Vagina (tissue), 2 donors: Measurements from ENCODE around the gene KRTAP19-1. TPM values are rescaled to one million over a fixed set of nuclear protein-coding genes. Genes with fewer than 3 reads are reported as not detected.

Source experiments
- DNase-seq, 2 donors: peaks; one replicate each; pipeline ENCODE4 v3.0.0-alpha.2; 2017; ENCODE audit errors: extremely low spot score in 2 of 2
- H3K27ac ChIP-seq: fragments of 200-600 bp; sonication (generic); one replicate; pipeline ENCODE4 v1.5.1; 2019
- H3K27me3 ChIP-seq: fragments of 200-600 bp; sonication (generic); one replicate; pipeline ENCODE4 v1.5.1; 2019
- H3K36me3 ChIP-seq, 2 donors: fragments of 200-600 bp; sonication (generic); one replicate each; pipeline ENCODE4 v1.5.1; 2017 to 2019
- H3K4me1 ChIP-seq: fragments of 200-600 bp; sonication (generic); one replicate; pipeline ENCODE4 v1.5.1; 2019
- H3K4me3 ChIP-seq, 2 donors: fragments of 200-600 bp; sonication (generic); 1 replicate in 1 of 2; 2 replicates in 1 of 2; pipeline ENCODE4 v1.5.1; 2016 to 2019
- H3K9me3 ChIP-seq: fragments of 200-600 bp; sonication (generic); one replicate; pipeline ENCODE4 v1.5.1; 2019
- CTCF ChIP-seq, 3 experiments: fragments of 450-650 bp in 2 of 3; fragments of 200-600 bp in 1 of 3; sonication (generic) in 1 of 3; IDR thresholded peaks; one replicate each; pipeline ENCODE4 v1.5.1; 2017 to 2019; ENCODE audit warnings: antibody characterized with exemption in 3 of 3, mild to moderate bottlenecking in 2 of 3, moderate library complexity in 2 of 3
- POLR2A ChIP-seq, 2 donors: fragments of 450-650 bp; IDR thresholded peaks; one replicate each; pipeline ENCODE4 v1.6.1; 2017; ENCODE audit warnings: antibody characterized with exemption in 2 of 2, mild to moderate bottlenecking in 2 of 2, moderate library complexity in 2 of 2
- POLR2AphosphoS5 ChIP-seq, 2 donors: sonication (generic); formaldehyde crosslinking; IDR thresholded peaks; one replicate each; pipeline ENCODE4 v1.9.0; 2017; ENCODE audit warnings: antibody characterized with exemption in 2 of 2, mild to moderate bottlenecking in 2 of 2, low read depth in 1 of 2; ENCODE audit not compliant: insufficient read depth in 1 of 2
- intact Hi-C: fragments of 100-400 bp; cut with DNase I; formaldehyde crosslinking; loops from one replicate; pipeline ENCODE4 v1.15.1; 2023
- total RNA-seq: library from RNA; depleted of rRNA; stranded (reverse); fragments of >200 nt; gene quantifications from one replicate; pipeline ENCODE4 v1.2.3, GENCODE V29; 2016

KRTAP19-1 gene
- total RNA-seq, 1 donor from 2014 or later = not detected

- H3K27me3 ChIP-seq = no peaks in the 10 kb centered on the region
- no peaks in the 10 kb centered on the region for H3K4me1 ChIP-seq
- no peak for TF ChIP-seq POLR2AphosphoS5 (IDR thresholded peaks at IDR 0.05; ENCODE audit: insufficient read depth in 1 of 2, low read depth in 1 of 2)
- TF ChIP-seq POLR2A (IDR thresholded peaks at IDR 0.05) = no peak
- no peak for TF ChIP-seq CTCF (IDR thresholded peaks at IDR 0.05)
- H3K4me3 ChIP-seq = no peak overlapping the region
- H3K36me3 ChIP-seq = no peaks in the 10 kb centered on the region
- no peak for DNase-seq
- no peak overlapping the region for H3K27ac ChIP-seq
- intact Hi-C loops = no loop called here
- no peaks in the 10 kb centered on the region for H3K9me3 ChIP-seq
These were observed 33.1 kb downstream of the KRTAP19-1 start for GRCh38 chr21:30447056-30447455.

- no peaks in the 10 kb centered on the region for H3K9me3 ChIP-seq
- no peak for TF ChIP-seq POLR2A (IDR thresholded peaks at IDR 0.05)
- TF ChIP-seq CTCF (IDR thresholded peaks at IDR 0.05) = no peak
- TF ChIP-seq POLR2AphosphoS5 (IDR thresholded peaks at IDR 0.05; ENCODE audit: insufficient read depth in 1 of 2, low read depth in 1 of 2) = no peak
These were observed 36.0 kb downstream of the KRTAP19-1 start for GRCh38 chr21:30444204-30444603.

DNA sequence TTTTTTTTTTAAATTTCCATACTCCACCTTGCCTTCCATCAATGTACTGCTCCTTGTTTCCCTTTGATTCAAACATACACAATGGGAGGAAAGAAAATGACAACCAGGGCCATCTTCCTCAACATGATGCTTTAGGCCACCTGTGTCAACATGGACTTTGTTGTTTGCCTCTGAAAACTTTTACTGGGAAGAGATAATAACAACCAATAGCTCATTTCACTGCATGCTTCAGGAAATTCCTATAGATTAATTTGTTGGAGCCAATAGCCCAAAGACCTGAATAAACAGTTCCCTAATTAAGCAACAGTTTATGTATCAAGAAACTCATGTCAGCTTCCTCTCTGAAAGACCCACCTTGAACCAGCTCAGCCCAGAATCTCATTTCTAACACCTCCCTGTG, 36.9 kb downstream of the KRTAP19-1 start:
- Histone ChIP-seq H3K36me3 (no peaks in the 10 kb centered on the region), H3K4me1 (no peaks in the 10 kb centered on the region), H3K27me3 (no peaks in the 10 kb centered on the region), H3K4me3 (no peak overlapping the region), H3K27ac (no peak overlapping the region), H3K9me3 (no peaks in the 10 kb centered on the region)
- no peak for DNase-seq
- no peak for TF ChIP-seq POLR2A (IDR thresholded peaks at IDR 0.05)
- TF ChIP-seq CTCF (IDR thresholded peaks at IDR 0.05) = no peak
- no peak for TF ChIP-seq POLR2AphosphoS5 (IDR thresholded peaks at IDR 0.05; ENCODE audit: insufficient read depth in 1 of 2, low read depth in 1 of 2)
- intact Hi-C loops = no loop called here

More at GRCh38 chr21:30444204-30444603, 36.0 kb downstream of the KRTAP19-1 start:
- H3K27me3 ChIP-seq = no peaks in the 10 kb centered on the region
- intact Hi-C loops = no loop called here
- no peak for DNase-seq
- H3K4me1 ChIP-seq = no peaks in the 10 kb centered on the region
- no peak overlapping the region for H3K27ac ChIP-seq
- no peaks in the 10 kb centered on the region for H3K36me3 ChIP-seq
- H3K4me3 ChIP-seq = no peak overlapping the region

- Histone ChIP-seq H3K4me1 (no peaks in the 10 kb centered on the region), H3K9me3 (no peaks in the 10 kb centered on the region), H3K36me3 (no peaks in the 10 kb centered on the region), H3K4me3 (no peak within 1 kb of the TSS), H3K27me3 (no peaks in the 10 kb centered on the region), H3K27ac (no peak within 1 kb of the TSS)
- TF ChIP-seq POLR2AphosphoS5 (IDR thresholded peaks at IDR 0.05; ENCODE audit: insufficient read depth in 1 of 2, low read depth in 1 of 2) (no peak), POLR2A (IDR thresholded peaks at IDR 0.05) (no peak), CTCF (IDR thresholded peaks at IDR 0.05) (no peak)
- intact Hi-C loops = no loop called here
- DNase-seq = no peak
These were observed 40.2 kb downstream of the KRTAP19-1 start, which contains the start of gene KRTAP15-1 for GRCh38 chr21:30439975-30440374. Gene KRTAP15-1, plus strand, starts transcription at chr21:30440275. Its CDS starts 53 bp downstream, at chr21:30440328.

DNA sequence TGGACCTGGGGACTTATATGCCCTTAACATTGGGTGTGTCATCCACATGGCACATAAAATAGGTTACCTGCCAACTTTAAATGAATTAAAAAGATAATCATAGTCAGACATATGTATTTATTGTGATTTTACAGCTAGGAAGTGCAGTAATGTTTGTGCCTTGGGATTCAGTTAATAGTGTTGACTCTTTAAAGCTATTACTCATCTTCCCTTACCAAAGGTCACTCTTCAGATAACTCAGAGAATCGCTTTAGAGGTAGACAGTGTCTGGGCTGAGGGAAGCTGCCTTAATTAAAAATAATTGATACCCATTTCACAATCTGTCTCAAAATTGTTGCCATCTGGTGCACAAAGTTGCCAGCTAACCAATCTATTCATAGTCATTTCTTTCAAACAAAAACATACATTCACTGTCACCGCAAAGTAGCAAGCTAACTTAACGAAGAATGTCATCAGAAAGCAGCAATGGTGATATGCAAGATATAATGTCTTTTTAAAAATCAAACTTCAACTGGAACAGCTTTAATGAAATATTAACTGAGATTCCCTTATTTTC, 43.1 kb downstream of the KRTAP19-1 start:
- intact Hi-C loops = no loop called here
- TF ChIP-seq POLR2AphosphoS5 (IDR thresholded peaks at IDR 0.05; ENCODE audit: insufficient read depth in 1 of 2, low read depth in 1 of 2) (no peak), POLR2A (IDR thresholded peaks at IDR 0.05) (no peak), CTCF (IDR thresholded peaks at IDR 0.05) (no peak)
- Histone ChIP-seq H3K9me3 (no peaks in the 10 kb centered on the region), H3K4me3 (no peak overlapping the region), H3K27ac (no peak overlapping the region), H3K36me3 (no peaks in the 10 kb centered on the region), H3K4me1 (no peaks in the 10 kb centered on the region), H3K27me3 (no peaks in the 10 kb centered on the region)
- DNase-seq = no peak
